ENCODE measurements around the gene NEK11. TPM values are rescaled to one million over a fixed set of nuclear protein-coding genes. Genes with fewer than 3 reads are reported as not detected.

NEK11 gene
- polyA plus RNA-seq, 1 of the 3 experiments (the other 2 are of a cell fraction) = 4.7 TPM

DNA sequence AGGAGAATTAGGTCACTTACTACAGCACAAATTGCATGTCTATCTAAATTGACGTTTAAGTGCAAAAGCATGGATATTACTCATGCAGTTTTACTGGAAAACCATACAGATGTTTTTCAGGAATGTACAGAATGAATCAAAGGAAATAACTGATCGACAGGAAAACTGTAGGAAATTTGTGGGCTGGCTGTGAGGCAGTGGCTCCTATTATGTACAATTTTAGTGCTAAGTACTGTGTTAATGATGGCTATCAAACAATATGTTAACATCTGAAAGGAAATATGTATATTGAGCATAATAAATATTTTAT lies 361.8 kb downstream of the NEK11 start (continued):
- TF ChIP-seq SIN3A (IDR thresholded peaks at IDR 0.05; ENCODE audit: borderline replicate concordance, low read depth, low read length) (no peak), FOXM1 (IDR thresholded peaks at IDR 0.05; ENCODE audit: low read depth) (no peak), MEF2A (IDR thresholded peaks at IDR 0.05; ENCODE audit: borderline replicate concordance, low read depth) (no peak), SMC3 (IDR thresholded peaks at IDR 0.05; ENCODE audit: low read depth, low read length) (no peak)

DNA sequence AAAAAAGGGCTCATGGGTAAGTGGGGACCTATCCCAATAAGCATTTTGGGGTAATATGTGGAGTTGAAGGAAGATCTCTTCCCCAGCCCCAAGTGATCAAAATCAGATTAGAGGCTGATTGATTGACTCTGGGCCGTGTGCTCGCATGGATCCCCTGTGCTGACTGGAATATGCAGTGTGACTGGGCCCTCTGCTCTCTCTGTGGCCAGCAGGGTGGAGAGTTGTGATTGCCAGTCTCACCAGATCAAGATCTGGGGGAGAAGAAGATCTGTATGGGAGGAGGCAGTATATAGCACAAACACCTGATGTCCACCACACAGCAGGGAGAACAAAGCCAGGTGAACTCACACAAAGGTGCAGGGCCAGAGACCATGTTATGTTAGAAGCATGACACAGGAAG lies 363.7 kb downstream of the NEK11 start:
- Histone ChIP-seq H3F3A (replicated peaks; ENCODE audit: insufficient read depth) (no peaks in the 10 kb centered on the region), H3K27ac (ENCODE audit: low read depth in 2 of 2, low read length in 1 of 2) (no peak overlapping the region), H3K4me3 (ENCODE audit: low read depth in 2 of 2, low read length in 1 of 2) (no peak overlapping the region), H3K9ac (no peak overlapping the region), H3K27me3 (ENCODE audit: insufficient read depth) (no peaks in the 10 kb centered on the region), H3K79me2 (ENCODE audit: insufficient read depth) (no peaks in the 10 kb centered on the region), H3K4me1 (ENCODE audit: control insufficient read depth in 1 of 2, insufficient read depth in 2 of 2, low read depth in 1 of 2, low read length in 1 of 2) (no peaks in the 10 kb centered on the region; a peak in 1 of 4 replicates), H3K9me2 (no peaks in the 10 kb centered on the region), H3K9me3 (no peaks in the 10 kb centered on the region), H4K20me1 (ENCODE audit: insufficient read depth) (no peaks in the 10 kb centered on the region), H3K4me2 (no peak overlapping the region), H2AFZ (ENCODE audit: low read depth) (no peak overlapping the region), H3K36me3 (replicated peaks in 1 of 2; ENCODE audit: control insufficient read depth in 1 of 2, insufficient read depth in 2 of 2, low read length in 1 of 2) (peaks cover 0 to 10% of the 10 kb centered on the region in 2 experiments)
- 100% methylated on average over 2 of the region's 2 CpGs for WGBS (ENCODE audit: low lambda C conversion rate)
- CTCF ChIA-PET = no interaction called here
- no peak for DNase-seq
- POLR2A ChIA-PET = no interaction called here
- no peak for TF ChIP-seq USF1 (IDR thresholded peaks at IDR 0.05; ENCODE audit: borderline replicate concordance, low read depth)
- TF ChIP-seq JUND (IDR thresholded peaks at IDR 0.05) = no peak
- no peak for TF ChIP-seq MXI1 (IDR thresholded peaks at IDR 0.05; ENCODE audit: low read depth, low read length)
- TF ChIP-seq FOXJ3 (CRISPR knock-in tag; IDR thresholded peaks at IDR 0.05) = no peak
- TF ChIP-seq CTCF (IDR thresholded peaks at IDR 0.05) = no peak
- no peak for TF ChIP-seq RFX5 (IDR thresholded peaks at IDR 0.05; ENCODE audit: low read length)
- TF ChIP-seq FOSL2 (IDR thresholded peaks at IDR 0.05; ENCODE audit: borderline replicate concordance, low read depth) = no peak
- TF ChIP-seq POLR2AphosphoS5 (IDR thresholded peaks at IDR 0.05; ENCODE audit: low read depth, low read length) = no peak
- no peak for TF ChIP-seq NRF1 (IDR thresholded peaks at IDR 0.05; ENCODE audit: low read depth, low read length)
- TF ChIP-seq REST (IDR thresholded peaks at IDR 0.05; ENCODE audit: low read depth, low read length) = no peak
- TF ChIP-seq USF2 (IDR thresholded peaks at IDR 0.05; ENCODE audit: borderline replicate concordance, low read depth, low read length) = no peak
- TF ChIP-seq PBX3 (IDR thresholded peaks at IDR 0.05) = no peak
- no peak for TF ChIP-seq NFIC (IDR thresholded peaks at IDR 0.05; ENCODE audit: borderline replicate concordance)
- no peak for TF ChIP-seq GABPA (IDR thresholded peaks at IDR 0.05; ENCODE audit: low read depth)

Measured in SK-N-SH (cell line).